SU-DHL-6 (cell line): ENCODE data around the gene TRIM17.

Source experiments
- CTCF ChIP-seq: fragments of 200-600 bp; sonication (generic); IDR thresholded peaks from one replicate; pipeline ENCODE4 v1.5.1; 2017; ENCODE audit warnings: antibody characterized with exemption, mild to moderate bottlenecking, low read length, moderate library complexity; ENCODE audit not compliant: insufficient read depth, poor library complexity, severe bottlenecking
- EZH2phosphoT487 ChIP-seq: fragments of 200-600 bp; sonication (generic), shearing (Covaris generic); conservative IDR thresholded peaks from 2 replicates; pipeline ENCODE4 v1.6.1; 2018; ENCODE audit warnings: mild to moderate bottlenecking, antibody characterized with exemption, low read length, moderate library complexity, mixed read lengths

GRCh38 chr1:228407106-228408040 lies 9.3 kb downstream of the TRIM17 start:
- no peak for TF ChIP-seq CTCF
- TF ChIP-seq EZH2phosphoT487, result no peak
